ENCODE data around the gene TRIM73.
"Not testable (repeated sequence)": the region's sequence is repeated elsewhere in the genome, so short reads cannot be mapped to it uniquely, and the experiment has no call there.

GRCh38 chr7:75442465-75443111, 47.2 kb downstream of the TRIM73 start:
- TF ChIP-seq CTCF (IDR thresholded peaks at IDR 0.05); EP300 (IDR thresholded peaks at IDR 0.05; ENCODE audit: low read depth): not testable (repeated sequence)
- TF ChIP-seq POLR2A (IDR thresholded peaks at IDR 0.05) = peak; percentile 26
